Activated CD4-positive, alpha-beta T cell treated with anti-CD3 and anti-CD28 coated beads for 36 hours (primary cell): Measurements from ENCODE around the gene ZNF524. TPM values are rescaled to one million over a fixed set of nuclear protein-coding genes. Genes with fewer than 3 reads are reported as not detected.
"Not testable (repeated sequence)": the region's sequence is repeated elsewhere in the genome, so short reads cannot be mapped to it uniquely, and the experiment has no call there.

Source experiments
- ATAC-seq: fragments of 200-7000 bp; cut with Tn5 transposase; one replicate; pipeline ENCODE4 v1.10.0; 2021; ENCODE audit warnings: mild to moderate bottlenecking, moderate library complexity
- CTCF ChIA-PET: fragments of 350-600 bp; sonication (Branson Sonifier 250); formaldehyde crosslinking; loops from one replicate; lab custom pipeline; 2021; ENCODE audit warnings: antibody characterized with exemption; lab: Charles Lee
- POLR2A ChIA-PET: fragments of 350-600 bp; sonication (Branson Sonifier 250); formaldehyde crosslinking; loops from one replicate; lab custom pipeline; 2021; ENCODE audit warnings: antibody characterized with exemption, inconsistent platforms; lab: Charles Lee
- DNase-seq: peaks from one replicate; pipeline ENCODE4 v3.0.0-alpha.2; 2020
- H3K27ac Mint-ChIP-seq: one replicate; pipeline ENCODE4 v1.8.0; 2021; ENCODE audit warnings: mixed read lengths
- H3K27me3 Mint-ChIP-seq: one replicate; pipeline ENCODE4 v1.8.0; 2021; ENCODE audit warnings: mixed read lengths
- H3K36me3 Mint-ChIP-seq: one replicate; pipeline ENCODE4 v1.8.0; 2021; ENCODE audit warnings: low read depth, mixed read lengths
- H3K4me1 Mint-ChIP-seq: one replicate; pipeline ENCODE4 v1.8.0; 2021; ENCODE audit warnings: mixed read lengths
- H3K4me3 Mint-ChIP-seq: one replicate; pipeline ENCODE4 v1.8.0; 2021; ENCODE audit warnings: mild to moderate bottlenecking, moderate library complexity, mixed read lengths
- H3K9me3 Mint-ChIP-seq: one replicate; pipeline ENCODE4 v1.8.0; 2021; ENCODE audit warnings: low read depth, mixed read lengths
- intact Hi-C, 2 experiments: fragments of 100-400 bp; cut with DNase I in 1 of 2; cut with micrococcal nuclease in 1 of 2; formaldehyde crosslinking; loops; one replicate each; pipeline versions ENCODE4 v1.14.2 to v1.15.1; 2022 to 2024; cut with DNase I, micrococcal nuclease
- total RNA-seq, 2 experiments: library from RNA; stranded (reverse); gene quantifications; one replicate each; pipeline ENCODE4 v1.2.3, GENCODE V29; 2021

ZNF524 gene
- total RNA-seq, 2 experiments from 2014 or later, result 16.2 to 18.6 TPM

DNA sequence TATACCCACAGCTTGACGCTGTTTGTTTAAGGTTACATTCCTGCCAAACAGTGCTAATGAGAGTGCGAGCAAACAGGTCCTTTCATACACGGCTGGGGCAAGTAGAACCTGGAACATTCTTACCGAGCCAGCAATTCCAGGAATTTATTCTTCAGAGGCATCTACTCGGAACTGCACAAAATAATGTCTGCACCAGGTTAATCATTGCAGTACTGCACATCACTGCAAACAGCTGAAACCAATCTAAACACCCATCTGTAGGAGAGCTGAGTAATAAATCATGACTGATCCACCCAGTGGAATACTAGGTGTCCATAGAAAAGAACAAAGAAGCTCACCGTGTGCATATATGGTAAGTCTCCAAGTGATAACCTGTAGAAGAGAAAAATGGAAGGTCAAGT is 18.3 kb upstream of the ZNF524 start:
- ATAC-seq, result no peak
- H3K4me3 Mint-ChIP-seq, result peak overlapping the region; percentile 83
- H3K9me3 Mint-ChIP-seq, result no peaks in the 10 kb centered on the region
- H3K27me3 Mint-ChIP-seq, result no peaks in the 10 kb centered on the region
- DNase-seq, result no peak
- ChIA-PET CTCF (interaction anchor here (0.6 to 1.8 kb wide), 5 partner anchors 49 to 355 kb away, joined by 3 to 6 read pairs (median 3); no protein-coding TSS in a partner anchor), POLR2A (interaction anchor here (2.0 kb wide), 1 partner anchor 17 kb away, joined by 6 read pairs; the partner anchor contains the start of gene FIZ1)
- intact Hi-C loops, result loop anchor here (1.0 to 5.0 kb wide), 6 partner anchors 17 to 197 kb away; partner anchors contain the start of genes FIZ1 (in 1 of the 2), RPL28 (in 1 of the 2), ZNF580 (in 1 of the 2) and ZNF581 (in 1 of the 2)
- H3K27ac Mint-ChIP-seq, result no peak overlapping the region
- peaks cover 29% of the 10 kb centered on the region for H3K4me1 Mint-ChIP-seq
- H3K36me3 Mint-ChIP-seq, result peaks cover 18% of the 10 kb centered on the region

GRCh38 chr19:55582284-55582683 is 17.8 kb upstream of the ZNF524 start:
- H3K4me1 Mint-ChIP-seq, result peaks cover 33% of the 10 kb centered on the region
- ATAC-seq, H3K4me3 Mint-ChIP-seq, POLR2A ChIA-PET, H3K9me3 Mint-ChIP-seq, DNase-seq, H3K27ac Mint-ChIP-seq, H3K27me3 Mint-ChIP-seq: not testable (repeated sequence)
- intact Hi-C loops, result loop anchor here in 1 of 2 experiments (5.0 kb wide), 1 partner anchor 60 kb away; the partner anchor contains the start of genes ZNF580 and ZNF581
- H3K36me3 Mint-ChIP-seq, result peaks cover 14% of the 10 kb centered on the region
- CTCF ChIA-PET, result interaction anchor here (0.9 to 1.1 kb wide), 2 partner anchors 49 to 51 kb away, joined by 3 to 4 read pairs; no protein-coding TSS in a partner anchor

DNA sequence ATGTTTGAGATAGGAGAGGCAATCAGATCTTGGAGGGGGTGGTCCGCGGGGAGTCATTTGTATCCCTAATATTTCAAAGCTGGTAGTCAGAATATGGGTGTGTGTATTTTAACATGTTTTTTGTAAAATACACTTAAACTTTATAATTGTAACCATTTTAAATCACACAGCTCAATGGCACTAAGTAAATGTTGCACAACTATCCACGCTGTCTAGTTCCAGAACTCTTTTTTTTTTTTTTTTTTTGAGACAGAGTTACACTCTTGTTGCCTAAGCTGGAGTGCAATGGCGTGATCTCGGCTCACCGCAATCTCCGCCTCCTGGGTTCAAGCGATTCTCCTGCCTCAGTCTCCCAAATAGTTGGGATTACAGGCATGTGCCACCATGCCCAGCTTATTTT is 16.2 kb upstream of the ZNF524 start:
- not testable (repeated sequence) for H3K27ac Mint-ChIP-seq, DNase-seq, ATAC-seq, H3K36me3 Mint-ChIP-seq, H3K4me3 Mint-ChIP-seq, H3K9me3 Mint-ChIP-seq, H3K27me3 Mint-ChIP-seq
- intact Hi-C loops, result loop anchor here in 1 of 2 experiments (5.0 kb wide), 1 partner anchor 58 kb away; the partner anchor contains the start of genes ZNF580 and ZNF581
- peaks cover 37% of the 10 kb centered on the region for H3K4me1 Mint-ChIP-seq
- ChIA-PET POLR2A (interaction anchor here (0.6 kb wide), 1 partner anchor 41 kb away, joined by 5 read pairs; the partner anchor contains the start of gene ZNF784), CTCF (interaction anchor here (0.6 to 1.9 kb wide), 3 partner anchors 10 to 51 kb away, joined by 3 to 4 read pairs (median 4); no protein-coding TSS in a partner anchor)

- Mint-ChIP-seq H3K4me3 (no peak overlapping the region), H3K27ac (no peak overlapping the region), H3K9me3 (no peaks in the 10 kb centered on the region), H3K36me3 (peaks cover 4% of the 10 kb centered on the region), H3K27me3 (no peaks in the 10 kb centered on the region), H3K4me1 (peaks cover 33% of the 10 kb centered on the region)
- ATAC-seq (no peak), DNase-seq (no peak)
- intact Hi-C loops, result loop anchor here (5.0 kb wide), 2 partner anchors 57 to 727 kb away; partner anchors contain the start of genes ZNF580 (in 1 of the 2), ZNF581 (in 1 of the 2) and ZSCAN5A (in 1 of the 2)
- ChIA-PET CTCF (interaction anchor here (0.5 to 1.9 kb wide), 2 partner anchors 11 to 22 kb away, joined by 3 to 4 read pairs; no protein-coding TSS in a partner anchor), POLR2A (no interaction called here)
Measured at GRCh38 chr19:55584871-55585270, 15.2 kb upstream of the ZNF524 start.

DNA sequence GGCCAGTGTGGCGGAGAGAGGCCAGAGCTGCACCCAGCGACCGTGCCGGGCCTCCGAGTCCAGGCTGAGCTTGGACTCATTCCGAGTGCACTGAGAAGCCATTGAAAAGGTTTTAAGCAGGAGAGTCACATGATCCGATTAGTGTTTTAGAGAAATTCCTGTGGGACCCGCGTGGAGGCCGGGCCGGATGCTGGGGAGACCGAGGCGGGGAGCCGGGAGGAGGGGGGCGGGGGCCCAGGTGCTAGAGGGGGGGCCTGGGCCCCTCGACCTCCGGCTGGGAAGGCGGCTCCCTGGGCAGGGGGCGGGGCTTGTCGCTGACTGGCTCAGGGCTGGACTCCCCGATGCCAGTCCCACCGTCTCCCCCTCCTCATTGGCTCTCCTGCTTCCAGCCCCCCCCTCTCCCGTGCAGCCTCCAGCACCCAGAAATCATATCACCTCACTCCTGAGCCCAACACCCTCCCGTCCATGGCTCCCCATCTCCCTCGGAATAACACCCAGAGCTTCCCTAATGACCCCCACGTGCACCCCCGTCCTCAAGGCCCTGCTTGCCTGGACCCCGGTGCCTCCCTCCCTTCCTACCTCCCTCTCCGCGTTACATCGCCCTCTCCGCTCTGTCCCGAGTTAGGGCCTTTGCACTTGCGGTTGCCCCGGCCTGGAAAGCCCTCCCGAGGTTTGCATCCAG is 14.3 kb upstream of the ZNF524 start:
- ATAC-seq, result peak; percentile 39
- Mint-ChIP-seq H3K27me3 (no peaks in the 10 kb centered on the region), H3K9me3 (no peaks in the 10 kb centered on the region), H3K27ac (peak overlapping the region; percentile 43), H3K4me1 (peaks cover 32% of the 10 kb centered on the region), H3K4me3 (peak overlapping the region; percentile 71), H3K36me3 (no peaks in the 10 kb centered on the region)
- ChIA-PET CTCF (interaction anchor here (0.7 to 1.2 kb wide), 3 partner anchors 19 to 109 kb away, joined by 3 read pairs; partner anchors contain the start of gene ZNF628), POLR2A (interaction anchor here (1.1 kb wide), 1 partner anchor 13 kb away, joined by 3 read pairs; the partner anchor contains the start of gene FIZ1)
- peak; percentile 74 for DNase-seq
- intact Hi-C loops, result loop anchor here in 1 of 2 experiments (5.0 kb wide), 1 partner anchor 727 kb away; the partner anchor contains the start of gene ZSCAN5A

DNA sequence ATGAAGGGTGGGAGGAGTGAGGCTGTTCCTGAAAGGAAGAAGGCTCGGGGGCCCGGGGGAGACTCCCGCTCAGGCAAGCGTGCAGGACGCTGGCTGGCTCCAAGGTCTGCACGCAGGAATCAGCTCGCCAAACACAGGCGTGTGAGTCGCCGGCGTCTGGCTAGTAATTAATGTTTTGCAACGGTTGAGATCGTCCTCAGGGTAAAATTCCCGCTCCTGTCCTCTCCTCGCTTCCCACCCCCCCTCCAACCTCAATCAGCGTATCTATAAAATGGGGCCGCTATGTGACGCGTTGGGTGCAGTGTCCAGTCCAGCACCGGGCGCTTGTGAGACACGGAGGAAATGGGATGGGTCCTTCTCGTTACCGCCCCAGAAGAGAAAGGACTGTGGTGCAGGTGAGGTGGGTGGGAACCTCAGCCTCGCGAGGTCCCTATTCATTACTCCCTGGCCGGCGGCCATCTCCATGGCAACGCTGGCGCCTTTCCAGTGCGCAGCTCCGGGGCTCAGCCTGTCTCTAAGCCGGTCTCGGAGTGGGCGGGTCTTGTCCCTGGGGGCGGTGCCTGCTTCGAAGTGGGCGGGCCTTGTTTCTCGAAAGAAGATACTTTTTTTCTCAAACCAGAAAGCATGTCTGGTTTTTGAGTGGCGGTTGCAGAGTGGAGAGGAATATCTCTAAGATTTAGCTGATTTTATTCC is 13.0 kb upstream of the ZNF524 start:
- Mint-ChIP-seq H3K27ac (peak overlapping the region; percentile 37), H3K4me3 (peak overlapping the region; percentile 71), H3K27me3 (no peaks in the 10 kb centered on the region), H3K9me3 (no peaks in the 10 kb centered on the region), H3K36me3 (peaks cover 8% of the 10 kb centered on the region), H3K4me1 (peaks cover 20% of the 10 kb centered on the region)
- CTCF ChIA-PET, result interaction anchor here (0.9 to 1.5 kb wide), 5 partner anchors 13 to 47 kb away, joined by 3 to 11 read pairs (median 5); no protein-coding TSS in a partner anchor
- DNase-seq (peak; percentile 97), ATAC-seq (peak; percentile 99)
- intact Hi-C loops, result loop anchor here (1.0 to 5.0 kb wide), 6 partner anchors 12 to 725 kb away; partner anchors contain the start of genes FIZ1 (in 2 of the 2), ISOC2 (in 1 of the 2), ZNF784 (in 1 of the 2) and ZNF865 (in 1 of the 2)
- POLR2A ChIA-PET, result interaction anchor here (0.7 to 1.0 kb wide), 2 partner anchors 12 to 658 kb away, joined by 3 to 4 read pairs; partner anchors contain the start of gene FIZ1

DNA sequence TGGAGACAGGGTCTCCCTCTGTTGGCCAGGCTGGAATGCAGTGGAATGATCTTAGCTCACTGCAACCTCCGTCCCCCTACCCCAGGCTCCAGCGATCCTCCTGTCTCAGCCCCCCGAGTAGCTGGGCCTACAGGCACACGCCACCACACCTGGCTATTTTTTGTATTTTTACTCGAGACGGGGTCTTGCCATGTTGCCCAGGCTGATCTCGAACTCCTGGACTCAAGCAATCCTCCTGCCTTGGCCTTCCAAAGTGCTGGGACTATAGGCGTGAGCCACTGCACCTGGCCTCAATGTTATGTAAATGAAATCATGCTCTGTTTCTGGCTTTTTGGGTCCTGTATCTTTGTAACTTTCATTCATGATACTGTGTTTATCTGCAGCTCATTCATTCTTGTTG is 11.3 kb upstream of the ZNF524 start:
- CTCF ChIA-PET, result interaction anchor here (1.7 kb wide), 1 partner anchor 18 kb away, joined by 6 read pairs; no protein-coding TSS in a partner anchor
- Mint-ChIP-seq H3K36me3 (peaks cover 10% of the 10 kb centered on the region), H3K4me1 (peaks cover 19% of the 10 kb centered on the region), H3K9me3 (no peaks in the 10 kb centered on the region), H3K4me3 (no peak overlapping the region), H3K27me3 (no peaks in the 10 kb centered on the region), H3K27ac (no peak overlapping the region)
- intact Hi-C loops, result loop anchor here in 1 of 2 experiments (5.0 kb wide), 1 partner anchor 724 kb away; the partner anchor contains the start of gene ZSCAN5A
- POLR2A ChIA-PET, result no interaction called here
- ATAC-seq, result no peak
- DNase-seq, result no peak

DNA sequence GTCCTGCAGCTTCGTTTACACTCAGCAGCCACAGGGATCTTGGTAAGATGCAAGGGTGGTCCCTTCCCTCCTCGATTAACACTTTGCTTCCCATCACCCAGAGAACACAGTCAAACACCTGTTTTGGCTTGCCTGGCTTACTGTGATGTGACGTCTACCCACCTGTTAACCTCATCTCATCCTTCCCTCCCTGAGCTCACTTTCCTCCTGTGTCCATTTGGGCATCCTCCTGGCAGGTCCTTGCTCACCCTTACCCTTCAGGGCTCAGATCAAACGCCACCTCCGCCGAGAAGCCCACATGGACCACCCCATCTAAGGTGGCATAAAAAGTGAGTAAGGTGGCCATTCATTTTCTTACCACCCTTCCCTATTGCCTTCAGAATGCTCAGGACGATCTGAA is 10.0 kb upstream of the ZNF524 start:
- POLR2A ChIA-PET, result no interaction called here
- no peak for ATAC-seq
- CTCF ChIA-PET, result interaction anchor here (1.7 kb wide), 1 partner anchor 16 kb away, joined by 6 read pairs; no protein-coding TSS in a partner anchor
- no peak overlapping the region for H3K4me3 Mint-ChIP-seq
- H3K4me1 Mint-ChIP-seq, result peaks cover 19% of the 10 kb centered on the region
- intact Hi-C loops, result no loop called here
- no peak overlapping the region for H3K27ac Mint-ChIP-seq
- DNase-seq, result no peak
- H3K27me3 Mint-ChIP-seq, result no peaks in the 10 kb centered on the region
- no peaks in the 10 kb centered on the region for H3K9me3 Mint-ChIP-seq
- H3K36me3 Mint-ChIP-seq, result peaks cover 18% of the 10 kb centered on the region

DNA sequence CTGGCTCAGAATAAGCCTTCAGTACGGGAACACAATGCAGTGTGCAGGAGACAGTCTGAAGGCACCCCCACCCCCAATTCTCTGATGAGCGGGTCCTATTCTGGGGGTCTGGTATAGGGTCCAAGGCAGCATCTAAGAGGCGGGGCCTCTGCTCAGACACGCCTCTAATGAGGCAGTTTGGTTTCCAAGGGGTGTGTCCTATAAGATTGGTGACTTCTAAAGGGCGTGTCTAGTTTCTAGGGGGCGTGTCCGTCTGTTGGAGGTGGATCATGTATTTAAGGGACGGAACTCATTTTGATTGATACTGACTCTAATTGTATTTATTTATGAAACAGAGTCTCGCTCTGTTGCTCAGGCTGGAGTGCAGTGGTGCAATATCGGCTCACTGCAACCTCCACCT is 9.5 kb upstream of the ZNF524 start:
- ChIA-PET CTCF (no interaction called here), POLR2A (no interaction called here)
- Mint-ChIP-seq H3K9me3 (no peaks in the 10 kb centered on the region), H3K4me1 (peaks cover 14% of the 10 kb centered on the region), H3K36me3 (peaks cover 23% of the 10 kb centered on the region), H3K4me3 (no peak overlapping the region), H3K27ac (no peak overlapping the region), H3K27me3 (no peaks in the 10 kb centered on the region)
- peak; percentile 44 for DNase-seq
- ATAC-seq, result no peak
- intact Hi-C loops, result no loop called here

GRCh38 chr19:55591555-55591954 is 8.5 kb upstream of the ZNF524 start:
- CTCF ChIA-PET, result no interaction called here
- DNase-seq (no peak), ATAC-seq (no peak)
- peaks cover 31% of the 10 kb centered on the region for H3K36me3 Mint-ChIP-seq
- no peak overlapping the region for H3K27ac Mint-ChIP-seq
- intact Hi-C loops, result no loop called here
- POLR2A ChIA-PET, result no interaction called here
- no peak overlapping the region for H3K4me3 Mint-ChIP-seq
- no peaks in the 10 kb centered on the region for H3K27me3 Mint-ChIP-seq
- no peaks in the 10 kb centered on the region for H3K9me3 Mint-ChIP-seq
- peaks cover 8% of the 10 kb centered on the region for H3K4me1 Mint-ChIP-seq
